Cardiac fibroblast (primary cell): ENCODE data around the gene C10orf105.

Experiments used
- DNase-seq, 2 donors: peaks; one replicate each; pipeline versions ENCODE4 v3.0.0 to v3.0.0-alpha.2; 2010; ENCODE audit warnings: low read depth in 2 of 2
- H3K4me3 ChIP-seq, 2 donors: replicated peaks in 1 of 2; 1 replicate in 1 of 2; 2 replicates in 1 of 2; pipeline ENCODE4 v1.5.1; 2011; ENCODE audit warnings: low read depth in 2 of 2, low read length in 2 of 2, mild to moderate bottlenecking in 2 of 2, moderate library complexity in 1 of 2
- CTCF ChIP-seq: IDR thresholded peaks from one replicate; pipeline ENCODE4 v1.5.1; 2011; ENCODE audit warnings: low read depth, mild to moderate bottlenecking, low read length, inconsistent platforms

The C10orf105 gene

GRCh38 chr10:71763352-71764127 lies 44.0 kb upstream of the C10orf105 start:
- DNase-seq = no peak
- TF ChIP-seq CTCF = no peak

GRCh38 chr10:71762324-71762723 lies 42.7 kb upstream of the C10orf105 start:
- H3K4me3 ChIP-seq = no peak overlapping the region

More at GRCh38 chr10:71763352-71764127, 44.0 kb upstream of the C10orf105 start:
- H3K4me3 ChIP-seq = no peak overlapping the region

GRCh38 chr10:71761541-71762113 lies 42.0 kb upstream of the C10orf105 start:
- H3K4me3 ChIP-seq = no peak overlapping the region
- TF ChIP-seq CTCF = peak; percentile 3
- DNase-seq = no peak

More at GRCh38 chr10:71762324-71762723, 42.7 kb upstream of the C10orf105 start:
- no peak for TF ChIP-seq CTCF
- no peak for DNase-seq

- TF ChIP-seq CTCF = no peak
- DNase-seq = no peak
- H3K4me3 ChIP-seq = no peak overlapping the region
Observed at GRCh38 chr10:71761105-71761511, 41.5 kb upstream of the C10orf105 start.

GRCh38 chr10:71757399-71757922 lies 37.9 kb upstream of the C10orf105 start:
- DNase-seq = no peak
- H3K4me3 ChIP-seq = no peak overlapping the region
- TF ChIP-seq CTCF = no peak

GRCh38 chr10:71756311-71757191 lies 37.0 kb upstream of the C10orf105 start:
- H3K4me3 ChIP-seq = no peak overlapping the region
- no peak for TF ChIP-seq CTCF
- no peak for DNase-seq
